SU-DHL-6 (cell line): ENCODE data around the gene LRRC75A.

Experiments
- EZH2phosphoT487 ChIP-seq: fragments of 200-600 bp; sonication (generic), shearing (Covaris generic); conservative IDR thresholded peaks from 2 replicates; pipeline ENCODE4 v1.6.1; 2018; ENCODE audit warnings: mild to moderate bottlenecking, antibody characterized with exemption, low read length, moderate library complexity, mixed read lengths
- TF ChIP-seq, protein P1 (sequence below): fragments of 200-600 bp; sonication (generic); IDR thresholded peaks from one replicate; pipeline ENCODE4 v1.5.1; 2017; ENCODE audit warnings: antibody characterized with exemption, mild to moderate bottlenecking, low read length, moderate library complexity; ENCODE audit not compliant: insufficient read depth, poor library complexity, severe bottlenecking

- TF ChIP-seq, protein P1, sequence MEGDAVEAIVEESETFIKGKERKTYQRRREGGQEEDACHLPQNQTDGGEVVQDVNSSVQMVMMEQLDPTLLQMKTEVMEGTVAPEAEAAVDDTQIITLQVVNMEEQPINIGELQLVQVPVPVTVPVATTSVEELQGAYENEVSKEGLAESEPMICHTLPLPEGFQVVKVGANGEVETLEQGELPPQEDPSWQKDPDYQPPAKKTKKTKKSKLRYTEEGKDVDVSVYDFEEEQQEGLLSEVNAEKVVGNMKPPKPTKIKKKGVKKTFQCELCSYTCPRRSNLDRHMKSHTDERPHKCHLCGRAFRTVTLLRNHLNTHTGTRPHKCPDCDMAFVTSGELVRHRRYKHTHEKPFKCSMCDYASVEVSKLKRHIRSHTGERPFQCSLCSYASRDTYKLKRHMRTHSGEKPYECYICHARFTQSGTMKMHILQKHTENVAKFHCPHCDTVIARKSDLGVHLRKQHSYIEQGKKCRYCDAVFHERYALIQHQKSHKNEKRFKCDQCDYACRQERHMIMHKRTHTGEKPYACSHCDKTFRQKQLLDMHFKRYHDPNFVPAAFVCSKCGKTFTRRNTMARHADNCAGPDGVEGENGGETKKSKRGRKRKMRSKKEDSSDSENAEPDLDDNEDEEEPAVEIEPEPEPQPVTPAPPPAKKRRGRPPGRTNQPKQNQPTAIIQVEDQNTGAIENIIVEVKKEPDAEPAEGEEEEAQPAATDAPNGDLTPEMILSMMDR = no peak
- no peak for TF ChIP-seq EZH2phosphoT487
Observed at GRCh38 chr17:16434662-16435061, 57.3 kb downstream of the LRRC75A start.
